Caki2 (cell line): ENCODE measurements around the gene CHDH. TPM values are rescaled to one million over a fixed set of nuclear protein-coding genes. Genes with fewer than 3 reads are reported as not detected.

ENCODE experiments used
- DNase-seq: peaks from one replicate; pipeline ENCODE4 v3.0.0-alpha.2; 2015; ENCODE audit warnings: low read depth
- in situ Hi-C: cut with HindIII; loops from 2 replicates; pipeline ENCODE4 v1.10.0; 2016; ENCODE audit warnings: low sequenced_read_pairs, low pct_unique_long_range_greater_than_20kb, mixed read lengths
- total RNA-seq: library from RNA; depleted of rRNA; stranded (reverse); fragments of >200 nt; shearing (Covaris generic); gene quantifications from 2 replicates; pipeline ENCODE4 v1.2.3, GENCODE V29; 2014; ENCODE audit warnings: low replicate concordance

Gene CHDH
- total RNA-seq, 1 experiment from 2014 or later: 22.1 TPM

- no peak for DNase-seq
- in situ Hi-C loops: no loop called here
Measured at GRCh38 chr3:53802256-53802880, 43.9 kb downstream of the CHDH start.

DNA sequence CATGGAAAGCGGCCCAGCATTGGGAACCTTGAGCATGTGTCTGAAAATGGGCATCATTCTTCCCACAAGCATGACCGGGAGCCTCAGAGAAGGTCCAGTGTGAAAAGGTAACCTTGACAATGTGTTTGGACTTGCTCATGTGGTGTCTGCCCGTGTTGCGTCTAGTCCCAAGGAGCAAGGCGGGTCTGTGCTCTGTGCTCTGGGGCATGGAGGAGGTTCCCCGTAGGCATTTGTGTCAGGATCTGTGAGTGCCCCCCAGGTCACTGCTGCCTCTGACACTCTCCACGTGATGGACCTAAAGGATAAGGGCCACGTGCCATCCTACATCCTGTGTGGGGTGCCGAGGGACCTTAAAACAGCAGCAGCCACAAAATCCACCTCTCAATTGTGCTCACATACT is 44.9 kb downstream of the CHDH start:
- DNase-seq: no peak
- in situ Hi-C loops: no loop called here

DNA sequence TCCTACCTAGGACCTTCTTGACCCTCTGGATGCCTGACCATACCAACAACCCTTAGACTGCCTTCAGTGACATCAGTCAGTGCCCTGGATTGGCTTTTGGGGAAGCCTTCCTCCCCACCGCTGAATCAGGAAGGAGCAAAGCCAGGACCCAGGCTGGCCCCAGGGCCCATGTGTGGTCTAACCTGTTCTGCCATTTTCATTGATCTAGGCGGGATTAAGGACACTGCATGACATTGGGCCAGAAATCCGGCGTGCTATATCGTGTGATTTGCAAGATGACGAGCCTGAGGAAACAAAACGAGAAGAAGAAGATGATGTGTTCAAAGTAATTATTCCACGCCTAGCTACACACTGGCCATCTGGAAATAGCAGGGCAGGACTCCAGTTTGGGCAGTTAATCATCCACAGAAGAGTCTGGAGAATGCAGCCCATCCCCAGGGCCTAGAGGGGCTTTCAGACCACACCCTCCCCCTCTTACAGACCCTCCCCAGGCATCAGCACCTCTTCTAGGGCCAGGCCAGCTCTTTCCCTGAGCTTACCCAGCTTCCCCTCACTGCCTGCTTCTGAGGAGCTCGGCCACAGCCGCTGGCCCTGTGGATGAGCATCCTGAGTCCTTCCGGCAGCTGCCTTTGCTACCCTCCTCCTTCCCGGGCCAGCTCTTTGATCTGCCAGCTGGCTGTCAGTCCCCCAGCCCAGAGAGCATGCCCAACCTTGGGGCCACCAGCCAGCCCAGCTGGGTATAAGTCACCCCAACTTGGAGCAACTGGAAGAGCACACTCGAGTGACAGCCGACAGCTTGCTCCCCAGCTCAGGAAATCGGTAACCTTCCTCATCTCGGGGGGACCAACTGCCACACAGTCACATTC is 45.9 kb downstream of the CHDH start:
- in situ Hi-C loops: no loop called here
- DNase-seq: no peak

DNA sequence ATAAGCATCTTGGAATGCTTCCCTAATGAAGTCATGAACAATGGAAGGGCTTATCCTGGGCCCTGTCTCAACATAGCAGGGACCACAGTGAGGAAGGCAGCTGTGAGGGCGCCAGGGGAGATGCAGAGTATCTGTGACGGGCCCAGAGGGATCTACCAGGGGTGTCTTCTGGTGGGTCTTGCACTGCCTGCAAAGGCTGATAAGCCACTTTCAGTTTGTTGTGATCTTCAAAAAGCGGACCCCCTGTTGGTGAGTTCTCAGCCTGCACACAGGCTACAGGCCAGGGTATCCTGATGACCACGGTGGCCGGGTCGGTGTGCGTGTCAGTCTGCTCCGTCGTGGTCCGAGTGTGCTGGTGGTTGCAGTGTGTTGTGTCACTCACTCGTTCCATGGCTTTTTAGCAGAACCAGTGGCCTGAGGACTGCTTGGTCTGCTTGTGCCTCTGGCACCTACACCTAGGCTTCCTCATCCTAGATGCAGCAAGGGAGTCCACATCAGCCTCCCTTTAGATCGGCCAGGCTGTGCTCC is 46.8 kb downstream of the CHDH start:
- DNase-seq: no peak
- in situ Hi-C loops: no loop called here

DNA sequence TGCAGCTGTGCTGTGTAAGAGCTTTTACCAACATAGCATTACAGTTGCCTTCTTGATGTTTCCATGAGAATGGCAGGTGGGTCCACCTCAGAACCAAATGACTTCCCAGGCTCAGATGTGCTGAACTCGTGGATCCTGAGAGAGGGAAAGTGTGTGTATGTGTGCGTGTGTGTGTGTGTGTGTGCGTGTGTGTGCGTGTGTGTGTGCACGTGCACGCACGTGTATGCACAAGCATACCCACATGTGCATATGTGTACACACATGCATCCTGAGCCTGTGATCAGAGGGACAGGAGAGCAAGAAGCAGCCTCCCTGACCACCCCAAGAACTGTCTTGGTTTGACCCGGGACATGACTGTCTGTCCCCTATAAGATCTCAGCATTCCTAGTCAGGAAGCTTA is 48.1 kb downstream of the CHDH start:
- DNase-seq: no peak
- in situ Hi-C loops: no loop called here

DNA sequence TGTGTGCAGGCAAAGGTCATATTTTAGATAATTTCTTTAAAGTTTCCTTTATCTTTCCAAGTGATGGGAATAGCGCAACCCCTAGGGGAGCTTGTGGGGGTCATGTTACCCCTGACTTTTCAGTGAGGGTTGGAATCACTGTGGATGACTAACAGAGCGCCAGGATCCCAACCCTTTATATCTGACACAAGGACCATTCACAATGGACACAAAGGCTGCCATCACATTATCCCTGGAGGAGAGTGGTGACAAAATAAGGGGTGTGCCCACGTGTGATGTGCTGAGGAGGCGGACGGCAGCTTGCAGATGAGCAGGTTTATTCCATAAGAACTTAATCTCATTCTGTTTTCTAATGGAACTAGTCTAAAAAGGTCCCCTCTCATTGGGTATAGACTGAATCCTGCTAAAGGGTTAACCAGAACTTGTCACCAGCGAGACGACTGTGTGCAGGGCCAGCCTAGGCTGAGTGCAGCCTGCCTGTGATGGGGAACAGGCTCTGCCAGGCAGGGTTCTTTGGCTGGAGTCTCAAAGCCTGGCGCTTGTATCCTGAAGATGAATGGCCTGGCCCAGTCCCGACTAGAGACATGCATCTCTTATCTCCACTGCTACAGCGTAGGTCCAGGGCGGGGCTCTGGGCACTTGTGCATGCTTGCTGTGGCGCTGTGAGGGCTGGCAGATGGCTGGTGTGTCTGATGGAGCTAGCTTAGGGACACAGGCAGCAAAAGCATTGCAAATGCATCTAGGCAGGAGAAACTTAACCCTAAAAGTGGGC is 50.2 kb downstream of the CHDH start:
- no peak for DNase-seq
- in situ Hi-C loops: no loop called here

DNA sequence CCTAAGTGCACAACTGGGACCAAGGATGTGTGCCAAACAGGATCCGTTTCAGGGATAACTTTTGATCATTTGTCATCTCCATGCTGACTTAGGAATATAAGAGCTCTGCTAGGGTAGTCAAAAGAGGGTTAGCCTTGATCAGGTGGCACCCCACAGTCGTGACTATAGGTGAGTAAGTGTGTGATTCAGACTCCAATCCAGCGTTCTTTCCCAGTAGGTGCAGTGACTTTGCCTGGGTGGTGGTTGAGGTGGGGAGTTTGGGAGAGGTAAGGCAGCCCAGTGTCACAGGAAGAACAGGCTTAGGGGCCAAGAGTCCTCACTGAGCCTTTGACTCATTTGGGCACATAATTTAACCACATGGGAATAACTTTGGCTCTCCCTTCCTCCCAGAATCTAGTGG is 51.0 kb downstream of the CHDH start:
- in situ Hi-C loops: no loop called here
- DNase-seq: no peak

DNA sequence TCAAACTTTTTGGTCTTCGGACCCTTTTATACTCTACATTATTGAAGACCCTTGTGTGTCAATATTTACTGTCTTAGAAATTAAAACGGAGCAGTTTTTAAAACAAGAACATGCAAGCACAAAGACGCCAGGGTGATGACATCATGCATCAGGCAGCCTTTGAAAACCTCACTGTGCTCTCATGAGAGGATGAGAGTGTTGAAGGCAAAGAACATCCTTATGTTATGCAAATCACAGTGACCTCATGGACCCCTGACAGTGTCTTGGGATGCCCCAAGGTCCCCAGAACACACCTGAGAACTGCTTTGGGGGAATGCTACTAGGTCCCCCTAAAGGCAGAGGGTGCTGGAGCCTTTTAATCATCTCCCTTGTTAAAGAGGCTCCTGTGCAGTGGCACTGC is 51.6 kb downstream of the CHDH start:
- in situ Hi-C loops: no loop called here
- DNase-seq: no peak

DNA sequence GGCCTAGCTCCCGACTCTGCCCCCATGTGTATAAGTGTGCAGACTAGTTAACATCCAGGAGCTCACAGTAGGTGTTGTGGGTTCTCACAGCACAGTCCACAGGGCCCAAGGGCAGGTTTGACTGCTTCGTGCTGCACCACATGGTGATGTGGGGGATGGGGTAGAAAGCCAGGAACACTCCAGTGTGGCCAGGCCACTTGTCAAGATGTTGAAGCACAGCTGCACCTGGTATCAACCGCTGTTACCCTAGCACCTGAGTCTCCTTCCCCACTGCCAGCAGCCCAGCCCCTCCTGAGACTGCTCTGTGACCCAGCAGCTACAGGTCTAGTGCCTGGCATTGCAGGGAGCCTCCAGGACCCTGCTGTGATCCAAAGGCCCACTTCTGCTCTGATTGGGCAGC is 53.4 kb downstream of the CHDH start:
- in situ Hi-C loops: no loop called here
- DNase-seq: no peak

- in situ Hi-C loops: no loop called here
- no peak for DNase-seq
Measured at GRCh38 chr3:53791317-53791716, 54.9 kb downstream of the CHDH start.

DNA sequence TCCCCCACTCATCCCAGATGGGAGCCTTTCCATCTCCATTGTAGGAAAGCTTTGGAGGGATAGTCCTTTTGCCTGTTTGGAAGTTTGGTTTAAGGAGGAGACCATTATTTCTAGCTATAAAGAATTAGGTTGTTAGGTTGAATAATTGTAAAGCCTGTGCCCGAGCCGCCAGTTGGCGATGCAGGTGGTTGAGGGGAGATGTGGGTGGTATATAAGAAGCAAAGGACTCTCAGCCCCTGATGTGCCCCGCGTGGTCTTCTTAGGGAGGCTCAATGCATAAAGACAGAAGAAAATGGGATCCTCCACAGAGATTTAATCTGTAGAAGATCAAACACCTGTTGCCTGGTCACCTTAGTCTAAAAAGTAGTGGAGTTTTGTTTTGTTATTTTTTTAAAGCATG is 55.7 kb downstream of the CHDH start:
- DNase-seq: no peak
- in situ Hi-C loops: no loop called here

DNA sequence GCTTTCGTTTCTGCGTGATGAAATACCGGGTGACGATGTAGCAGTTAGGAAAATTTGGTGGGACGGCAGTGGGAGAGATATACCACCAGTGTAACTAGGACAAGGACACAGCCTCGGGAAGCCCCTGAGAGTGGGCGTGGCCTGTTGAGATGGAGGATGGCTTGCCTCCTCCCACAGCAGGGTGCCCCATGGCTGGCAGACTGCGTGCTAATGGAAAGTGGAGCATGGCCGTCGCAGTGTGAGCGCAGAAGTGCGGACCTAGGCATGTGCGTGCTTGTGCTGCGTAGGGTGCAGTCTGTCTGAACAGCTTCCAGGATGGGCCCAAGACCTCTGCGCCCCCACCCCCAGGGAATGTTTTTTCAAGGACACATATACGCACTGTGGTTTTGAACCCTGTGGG is 56.8 kb downstream of the CHDH start:
- DNase-seq: no peak
- in situ Hi-C loops: no loop called here

DNA sequence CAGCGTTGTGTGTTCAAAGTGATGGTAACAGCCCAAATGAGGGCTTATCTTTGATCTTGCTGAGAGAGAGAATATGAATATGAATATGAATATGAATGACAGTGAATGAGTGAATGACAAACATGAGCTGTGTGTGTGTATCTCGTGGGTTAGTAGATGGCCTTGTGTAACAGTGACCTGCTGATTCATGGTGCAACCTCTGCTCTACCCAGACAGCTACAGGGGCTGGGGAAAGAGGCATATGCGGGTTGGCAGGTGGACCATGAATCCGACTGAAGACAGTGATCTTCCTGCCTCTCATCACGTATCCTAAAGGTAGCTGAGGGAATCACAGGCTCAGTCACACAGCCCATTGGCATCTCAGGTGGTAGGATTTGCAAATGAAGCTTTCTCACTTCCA is 58.2 kb downstream of the CHDH start:
- in situ Hi-C loops: no loop called here
- DNase-seq: no peak

DNA sequence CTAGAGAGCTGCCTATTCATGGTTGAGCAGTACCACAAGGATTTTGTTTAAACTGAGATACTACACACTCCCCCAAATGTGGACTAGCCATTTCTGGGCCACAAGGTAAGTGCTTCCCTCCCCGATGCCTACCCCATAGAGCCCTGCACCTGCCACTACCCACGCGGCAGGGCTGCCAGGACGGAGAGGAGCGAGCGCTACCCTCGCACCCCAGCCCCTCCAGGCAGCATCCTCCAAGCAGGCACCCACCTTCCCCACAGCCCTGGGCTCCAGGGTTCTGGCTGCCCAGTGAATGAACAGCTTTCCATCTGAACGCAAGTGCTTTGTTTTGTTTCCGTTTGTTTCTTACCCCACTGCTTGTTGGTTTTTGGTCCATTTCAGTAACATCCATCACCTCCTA is 59.2 kb downstream of the CHDH start:
- in situ Hi-C loops: no loop called here
- DNase-seq: no peak

GRCh38 chr3:53780806-53781205 is 65.4 kb downstream of the CHDH start:
- in situ Hi-C loops: no loop called here

DNA sequence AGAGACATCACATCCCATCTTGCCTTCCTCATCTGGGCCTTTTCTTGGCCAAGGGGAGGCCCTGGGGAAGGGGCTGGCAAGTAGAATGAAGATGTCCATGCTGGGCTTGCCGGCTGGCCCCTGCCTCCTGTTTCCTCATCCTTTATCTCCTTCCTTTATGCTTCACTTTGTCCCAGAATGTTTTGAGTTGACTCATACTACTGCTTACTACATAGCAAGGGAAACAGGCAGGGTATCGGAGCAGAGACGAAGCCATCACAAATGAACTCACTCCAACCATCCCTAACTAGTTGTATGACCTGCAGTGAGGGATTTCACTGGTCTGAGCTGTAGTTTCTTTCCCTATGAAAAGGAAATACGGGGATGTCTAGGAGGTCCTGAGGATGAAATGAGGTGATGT is 66.0 kb downstream of the CHDH start:
- in situ Hi-C loops: no loop called here
- DNase-seq: no peak

More at GRCh38 chr3:53780806-53781205, 65.4 kb downstream of the CHDH start:
- no peak for DNase-seq

DNA sequence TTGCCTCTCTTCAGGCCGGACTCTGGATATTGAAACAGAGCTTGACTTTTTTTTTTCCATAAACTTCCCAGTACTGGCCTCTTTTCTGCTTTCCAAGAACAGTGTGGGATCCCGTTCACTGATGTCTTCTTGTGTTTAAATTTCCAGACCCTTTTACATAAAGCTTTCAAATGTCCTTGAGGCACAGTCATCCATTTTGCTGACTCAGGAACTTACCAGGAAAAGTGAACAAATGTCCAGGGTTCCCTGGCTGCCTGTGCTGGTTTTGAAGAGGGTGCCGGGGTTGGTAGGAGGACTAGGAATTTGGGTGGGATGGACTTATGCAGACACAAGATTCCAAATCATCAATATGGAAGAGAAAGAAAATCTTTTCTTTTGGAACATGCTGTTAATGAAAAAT is 68.1 kb downstream of the CHDH start:
- no peak for DNase-seq
- in situ Hi-C loops: no loop called here

DNA sequence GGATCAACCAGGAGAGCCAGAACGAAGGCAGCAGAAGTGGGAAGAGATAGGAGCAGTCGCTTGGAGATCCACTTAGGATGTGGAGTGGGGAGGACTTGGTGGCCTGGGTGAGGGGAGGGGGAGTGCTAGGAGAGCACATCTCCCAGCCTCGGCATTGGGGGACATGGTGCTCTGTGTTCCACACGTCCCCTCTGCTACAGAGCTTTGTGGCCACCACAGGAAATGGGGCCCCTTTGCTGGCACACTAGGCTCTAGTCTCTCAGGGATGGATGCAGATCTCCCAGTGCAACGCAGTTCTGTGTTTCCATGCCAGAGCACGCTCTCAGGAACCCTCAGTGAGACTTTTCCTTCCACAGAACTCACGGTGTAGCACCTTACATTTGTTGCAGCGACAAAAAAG is 68.8 kb downstream of the CHDH start:
- in situ Hi-C loops: no loop called here

GRCh38 chr3:53776494-53777101 is 69.6 kb downstream of the CHDH start:
- DNase-seq: no peak
- in situ Hi-C loops: no loop called here

More for the DNA sequence above, 68.8 kb downstream of the CHDH start:
- DNase-seq: no peak
